Mesenteric fat pad (tissue), 1 donor: Measurements from ENCODE around the gene FRMD5. TPM values are rescaled to one million over a fixed set of nuclear protein-coding genes. Genes with fewer than 3 reads are reported as not detected.

Experiments used
- DNase-seq: peaks from one replicate; pipeline ENCODE4 v3.0.0-alpha.2; 2020; ENCODE audit warnings: low spot score
- total RNA-seq: library from RNA; stranded (reverse); fragmentation: NEBNext Ultra II Directional; extraction: Animal tissue kit (Norgen Biotek cat#: 25700); gene quantifications from one replicate; pipeline ENCODE4 v1.2.1, GENCODE V29; 2021
- donor health status: DM: yes; HTN: yes; CAD: no.

FRMD5 gene
- total RNA-seq, 1 donor from 2014 or later, result 0.13 TPM

- no peak for DNase-seq
Observed at GRCh38 chr15:44160796-44161195, 34.3 kb downstream of the FRMD5 start.

DNA sequence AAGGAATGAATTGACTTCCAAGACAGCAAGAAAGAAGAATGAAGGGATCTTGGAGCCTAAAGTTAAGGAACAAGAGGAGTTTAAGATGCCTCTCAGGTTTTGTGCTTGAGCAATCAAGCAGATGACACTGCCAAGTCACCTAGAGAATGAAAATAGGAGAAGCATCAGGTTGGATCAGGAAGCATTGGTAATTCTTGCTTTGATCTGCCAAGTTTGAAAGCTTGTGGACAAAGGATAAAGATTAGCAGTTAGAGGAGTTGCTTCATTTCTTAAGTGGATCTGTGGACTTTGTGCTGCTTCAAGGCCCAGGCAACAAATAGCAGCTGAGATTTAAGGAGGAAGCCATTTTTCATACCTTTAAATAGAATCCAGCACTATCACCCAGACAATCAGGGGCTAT lies 35.6 kb downstream of the FRMD5 start:
- no peak for DNase-seq

- DNase-seq, result no peak
Observed at GRCh38 chr15:44158111-44158510, 37.0 kb downstream of the FRMD5 start.

GRCh38 chr15:44157679-44158078 lies 37.4 kb downstream of the FRMD5 start:
- no peak for DNase-seq

- DNase-seq, result no peak
Observed at GRCh38 chr15:44153352-44153751, 41.7 kb downstream of the FRMD5 start.

GRCh38 chr15:44149224-44149623 lies 45.8 kb downstream of the FRMD5 start:
- no peak for DNase-seq

DNA sequence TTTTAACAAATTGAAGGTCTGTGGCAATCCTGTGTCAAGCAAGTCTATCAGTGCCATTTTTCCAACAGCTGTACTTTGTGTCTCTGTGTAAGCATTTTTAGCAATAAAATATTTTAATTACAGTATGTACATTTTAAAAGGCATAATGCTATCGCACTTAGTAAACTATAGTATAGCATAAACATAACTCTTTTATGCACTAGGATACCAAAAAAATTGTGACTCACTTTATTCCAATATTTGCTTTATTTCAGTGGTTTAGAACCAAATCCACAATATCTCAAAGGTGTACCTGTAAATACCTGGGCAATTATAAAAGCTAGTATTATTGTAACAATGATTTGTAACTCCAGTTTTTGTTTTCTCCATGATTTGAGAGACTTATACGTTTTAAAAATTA lies 46.5 kb downstream of the FRMD5 start:
- DNase-seq, result no peak

GRCh38 chr15:44147636-44148035 lies 47.4 kb downstream of the FRMD5 start:
- no peak for DNase-seq

GRCh38 chr15:44145495-44145894 lies 49.6 kb downstream of the FRMD5 start:
- no peak for DNase-seq

DNA sequence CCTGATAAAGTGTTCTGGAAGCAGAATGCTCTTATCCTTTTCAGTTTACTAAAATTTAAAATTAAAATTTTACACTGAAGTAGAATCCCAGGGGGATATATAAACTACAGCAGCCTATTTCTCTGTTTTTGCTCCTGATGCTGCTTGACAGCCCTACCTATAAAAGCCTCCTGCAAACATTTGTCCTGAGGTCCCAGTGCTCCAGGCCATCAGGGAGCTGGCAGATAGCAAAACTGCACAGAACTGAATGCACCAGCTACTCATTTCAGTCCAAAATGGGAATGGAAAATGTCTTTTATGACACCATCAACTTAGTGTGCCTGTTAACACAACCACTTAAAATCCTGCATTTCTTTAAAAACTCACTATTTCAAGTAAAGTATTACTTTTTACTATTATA lies 50.1 kb downstream of the FRMD5 start:
- no peak for DNase-seq

GRCh38 chr15:44144184-44144583 lies 50.9 kb downstream of the FRMD5 start:
- DNase-seq, result no peak

DNA sequence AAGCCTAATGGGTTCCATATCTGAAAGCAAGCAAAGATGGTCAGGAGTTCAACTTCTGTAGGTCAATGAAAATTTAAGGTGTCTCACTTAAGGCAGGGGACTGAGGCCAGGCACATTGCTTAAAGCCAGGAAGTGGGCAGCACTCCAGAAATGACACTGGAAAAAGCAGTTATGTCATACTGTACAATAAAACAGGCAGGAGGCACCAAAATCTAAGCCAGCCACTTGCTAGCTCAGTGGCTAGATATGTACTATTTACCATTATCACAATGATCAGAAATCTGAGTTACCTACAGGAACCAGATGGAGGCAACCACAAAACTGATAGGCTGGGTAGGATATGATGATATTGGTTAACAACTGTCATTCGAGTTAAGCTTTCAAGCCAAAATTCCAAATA lies 57.3 kb downstream of the FRMD5 start:
- DNase-seq, result no peak

GRCh38 chr15:44136991-44137477 lies 58.0 kb downstream of the FRMD5 start:
- DNase-seq, result no peak

- no peak for DNase-seq
Observed at GRCh38 chr15:44132057-44132456, 63.0 kb downstream of the FRMD5 start.

GRCh38 chr15:44130778-44131177 lies 64.3 kb downstream of the FRMD5 start:
- DNase-seq, result no peak

- DNase-seq, result no peak
Observed at GRCh38 chr15:44129911-44130310, 65.2 kb downstream of the FRMD5 start.

DNA sequence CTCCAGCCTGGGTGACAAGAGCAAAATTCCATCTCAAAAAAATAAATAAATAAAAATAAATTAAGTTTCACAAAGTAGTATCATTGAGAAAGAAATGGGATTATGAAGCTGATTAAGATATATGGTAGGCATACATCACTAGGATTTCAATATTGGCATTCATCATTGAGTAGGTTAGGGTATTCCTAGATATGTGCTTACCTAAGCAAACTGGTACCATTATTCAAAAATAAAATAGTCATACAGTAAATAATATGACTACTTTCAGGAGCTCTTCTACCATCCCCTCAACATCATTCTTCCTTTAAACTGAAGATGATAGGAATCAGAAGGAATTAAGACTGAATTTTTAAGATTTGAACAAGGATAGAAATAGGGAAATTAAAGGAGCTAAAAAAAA lies 66.6 kb downstream of the FRMD5 start:
- no peak for DNase-seq

DNA sequence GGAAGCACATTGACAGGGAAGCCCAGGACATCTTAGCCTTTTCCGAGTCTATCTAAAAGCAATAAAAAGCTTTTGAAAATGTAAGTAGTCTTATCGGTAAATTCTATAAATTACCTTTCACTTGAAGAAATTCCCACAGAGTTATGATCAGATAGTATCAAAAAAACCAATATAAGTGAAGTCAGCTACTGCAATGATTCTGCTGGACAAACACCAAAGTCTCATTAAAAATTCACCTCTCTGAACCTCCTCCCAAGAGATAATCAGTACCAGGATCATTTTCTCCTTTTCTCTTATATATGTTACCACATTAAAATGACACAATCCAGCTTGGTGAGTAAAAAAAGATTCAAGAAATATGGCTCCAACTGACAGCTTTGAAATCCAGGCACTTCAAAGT lies 69.2 kb downstream of the FRMD5 start:
- no peak for DNase-seq

- no peak for DNase-seq
Observed at GRCh38 chr15:44102675-44103254, 92.3 kb downstream of the FRMD5 start.

DNA sequence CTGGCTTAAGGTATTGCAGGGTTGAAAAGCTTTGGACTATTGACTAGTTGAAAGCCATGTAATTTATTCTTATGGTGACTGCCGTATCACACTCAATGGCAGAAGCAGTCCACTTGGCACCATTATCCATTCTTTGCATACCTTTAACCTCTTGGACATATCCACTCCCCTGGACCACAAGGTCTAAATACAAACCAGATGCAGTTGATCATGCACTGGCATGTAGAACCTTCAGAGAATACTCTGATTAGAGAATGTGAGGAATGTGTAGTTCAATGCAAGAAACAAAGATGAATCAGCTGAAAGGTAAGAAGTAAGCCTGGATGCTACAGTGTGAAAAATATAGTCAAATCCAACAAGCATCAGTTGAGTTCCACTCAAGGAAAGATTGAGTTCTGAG lies 93.1 kb downstream of the FRMD5 start:
- no peak for DNase-seq

DNA sequence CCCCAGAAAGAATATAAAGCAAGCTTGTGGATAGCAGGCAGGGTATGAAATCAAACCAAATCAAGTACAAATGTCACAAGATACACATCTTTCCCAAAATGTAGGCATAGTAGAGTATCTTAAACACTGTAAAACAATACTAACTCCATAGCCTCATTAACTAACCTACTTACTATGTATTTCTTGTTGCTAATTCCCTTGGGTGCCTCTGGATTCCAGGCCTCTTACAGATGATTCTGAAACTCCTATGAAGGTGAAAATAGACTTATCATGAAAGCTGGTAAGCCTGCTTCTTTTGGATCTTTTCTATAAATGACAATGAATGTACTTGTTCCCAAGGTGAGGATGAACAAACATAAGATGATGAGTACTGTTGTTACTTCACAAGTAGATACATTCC lies 93.8 kb downstream of the FRMD5 start:
- DNase-seq, result no peak

GRCh38 chr15:44099671-44100070 lies 95.4 kb downstream of the FRMD5 start:
- no peak for DNase-seq

DNA sequence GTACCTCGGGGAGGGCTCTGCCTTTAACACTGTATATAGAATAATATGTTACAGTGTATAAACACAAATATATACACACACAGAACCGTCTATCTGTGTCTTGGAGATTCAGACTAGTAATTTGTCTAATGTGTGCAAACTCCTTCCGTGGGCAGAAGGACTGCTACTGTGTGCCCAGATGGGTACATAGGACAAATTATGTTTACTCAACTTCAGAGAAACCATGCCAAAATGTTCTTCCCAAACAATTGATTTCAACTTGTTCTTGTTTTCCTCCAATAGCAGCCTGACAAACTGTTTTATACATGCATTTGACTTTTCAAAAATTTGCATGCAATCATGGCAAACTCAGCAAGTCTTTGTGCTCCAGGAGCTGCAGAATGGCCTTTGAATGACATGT lies 97.5 kb downstream of the FRMD5 start:
- DNase-seq, result no peak

GRCh38 chr15:44096596-44096995 lies 98.5 kb downstream of the FRMD5 start:
- DNase-seq, result no peak
